Stimulated activated CD4-positive, alpha-beta T cell treated with anti-CD3 and anti-CD28 coated beads, TNF-alpha, amount 100 ng/mL, for 48 hours (primary cell): ENCODE results near the gene MAP3K14.

Experiments used
- DNase-seq, 3 donors: peaks; one replicate each; pipeline ENCODE4 v3.0.0-alpha.2; 2020; ENCODE audit warnings: low read depth in 3 of 3

Gene MAP3K14

GRCh38 chr17:45317111-45317928, 500 bp upstream of the MAP3K14 start:
- peak; percentile 98 to 99 (median 99) for DNase-seq

- DNase-seq, result no peak
These were observed 979 bp downstream of the MAP3K14 start for GRCh38 chr17:45315648-45316433.

GRCh38 chr17:45314741-45315647, 1.8 kb downstream of the MAP3K14 start:
- no peak for DNase-seq

GRCh38 chr17:45313996-45314740, 2.7 kb downstream of the MAP3K14 start:
- no peak for DNase-seq

GRCh38 chr17:45313421-45313771, 3.4 kb downstream of the MAP3K14 start:
- no peak for DNase-seq

- DNase-seq, result no peak
These were observed 4.1 kb downstream of the MAP3K14 start for GRCh38 chr17:45312477-45313420.

- peak; percentile 76 to 95 (median 79) for DNase-seq
These were observed 4.9 kb downstream of the MAP3K14 start for GRCh38 chr17:45311760-45312476.

- no peak for DNase-seq
These were observed 5.4 kb downstream of the MAP3K14 start for GRCh38 chr17:45311401-45311759.

- DNase-seq, result no peak
These were observed 6.2 kb downstream of the MAP3K14 start for GRCh38 chr17:45310380-45311324.

GRCh38 chr17:45309400-45309799, 7.4 kb downstream of the MAP3K14 start:
- DNase-seq, result no peak

- DNase-seq, result no peak
These were observed 8.0 kb downstream of the MAP3K14 start for GRCh38 chr17:45308840-45309239.

- no peak for DNase-seq
These were observed 8.8 kb downstream of the MAP3K14 start for GRCh38 chr17:45308016-45308365.

- peak in 1 of 3 donors; percentile 68 for DNase-seq
These were observed 9.4 kb downstream of the MAP3K14 start for GRCh38 chr17:45307290-45308015.

- DNase-seq, result no peak
These were observed 10.2 kb downstream of the MAP3K14 start for GRCh38 chr17:45306623-45307022.

GRCh38 chr17:45306094-45306493, 10.7 kb downstream of the MAP3K14 start:
- DNase-seq, result no peak

GRCh38 chr17:45305530-45306087, 11.2 kb downstream of the MAP3K14 start:
- DNase-seq, result no peak

GRCh38 chr17:45302649-45303173, 14.1 kb downstream of the MAP3K14 start:
- no peak for DNase-seq
